GM23338 (cell line): ENCODE measurements around the gene PIBF1. TPM values are rescaled to one million over a fixed set of nuclear protein-coding genes. Genes with fewer than 3 reads are reported as not detected.

Experiments
- ATAC-seq: fragments of 200-7000 bp; cut with Tn5 transposase; 3 replicates; pipeline ENCODE4 v1.9.1; 2020
- DNase-seq: peaks from one replicate; pipeline ENCODE4 v3.0.0-alpha.2; 2015; ENCODE audit warnings: low spot score
- H2AFZ ChIP-seq: fragments of 200-600 bp; sonication (generic); 2 replicates; pipeline ENCODE4 v1.8.0; 2016; ENCODE audit warnings: antibody characterized with exemption, mild to moderate bottlenecking, moderate library complexity
- H3F3A ChIP-seq: fragments of 200-600 bp; sonication (generic); replicated peaks from 2 replicates; pipeline ENCODE4 v1.8.0; 2017; ENCODE audit warnings: antibody characterized with exemption, mixed run types, low read depth
- H3K27ac ChIP-seq: fragments of 200-600 bp; sonication (generic); 2 replicates; pipeline ENCODE4 v1.6.1; 2016; ENCODE audit warnings: low read depth
- H3K27me3 ChIP-seq: fragments of 200-600 bp; sonication (generic); 2 replicates; pipeline ENCODE4 v1.8.0; 2016; ENCODE audit warnings: mild to moderate bottlenecking, mixed run types, moderate library complexity; ENCODE audit not compliant: insufficient read depth
- H3K36me3 ChIP-seq: fragments of 200-600 bp; sonication (generic); 2 replicates; pipeline ENCODE4 v1.8.0; 2016; ENCODE audit warnings: mild to moderate bottlenecking; ENCODE audit not compliant: insufficient read depth
- H3K4me1 ChIP-seq: fragments of 200-600 bp; sonication (generic); 2 replicates; pipeline ENCODE4 v1.8.0; 2016; ENCODE audit warnings: mild to moderate bottlenecking, moderate library complexity; ENCODE audit not compliant: insufficient read depth
- H3K4me2 ChIP-seq: fragments of 200-600 bp; sonication (generic); 2 replicates; pipeline ENCODE4 v1.7.1; 2017; ENCODE audit warnings: mixed run types
- H3K4me3 ChIP-seq: fragments of 200-600 bp; sonication (generic); 2 replicates; pipeline ENCODE4 v1.6.1; 2016; ENCODE audit warnings: mixed run types
- H3K79me2 ChIP-seq: fragments of 200-600 bp; sonication (generic); replicated peaks from 2 replicates; pipeline ENCODE4 v1.8.0; 2017; ENCODE audit warnings: mild to moderate bottlenecking; ENCODE audit not compliant: insufficient read depth
- H3K9me2 ChIP-seq: fragments of 200-600 bp; sonication (generic); 2 replicates; pipeline ENCODE4 v1.8.0; 2017; ENCODE audit not compliant: insufficient read depth
- H4K20me1 ChIP-seq: fragments of 200-600 bp; sonication (generic); replicated peaks from 2 replicates; pipeline ENCODE4 v1.8.0; 2017; ENCODE audit warnings: mild to moderate bottlenecking; ENCODE audit not compliant: insufficient read depth
- H3K27ac Mint-ChIP-seq: 2 replicates; pipeline ENCODE4 v1.8.0; 2020; ENCODE audit warnings: inconsistent platforms, mild to moderate bottlenecking, moderate library complexity, mixed read lengths
- H3K27me3 Mint-ChIP-seq: 3 replicates; pipeline ENCODE4 v1.8.0; 2022; ENCODE audit warnings: low read depth, mild to moderate bottlenecking, moderate library complexity, mixed read lengths, inconsistent platforms; ENCODE audit not compliant: insufficient read depth, poor library complexity
- H3K36me3 Mint-ChIP-seq: 3 replicates; pipeline ENCODE4 v1.8.0; 2021; ENCODE audit warnings: low read depth, mild to moderate bottlenecking, inconsistent platforms, moderate library complexity, mixed read lengths
- H3K4me1 Mint-ChIP-seq: 3 replicates; pipeline ENCODE4 v1.8.0; 2020; ENCODE audit warnings: mild to moderate bottlenecking, inconsistent platforms, mixed read lengths
- H3K4me3 Mint-ChIP-seq: 3 replicates; pipeline ENCODE4 v1.8.0; 2021; ENCODE audit warnings: moderate library complexity, mild to moderate bottlenecking, inconsistent platforms, mixed read lengths
- H3K9me3 Mint-ChIP-seq: 3 replicates; pipeline ENCODE4 v1.8.0; 2020; ENCODE audit warnings: moderate library complexity, mild to moderate bottlenecking, inconsistent platforms, mixed read lengths
- CTCF ChIP-seq, 2 experiments: fragments of 200-600 bp in 1 of 2; sonication (generic) in 1 of 2; conservative IDR thresholded peaks; 2 replicates each; pipeline versions ENCODE4 v1.5.1 to v1.6.1; 2016 to 2017; ENCODE audit warnings: antibody characterized with exemption in 2 of 2, low read depth in 2 of 2, mild to moderate bottlenecking in 2 of 2, moderate library complexity in 1 of 2
- EZH2 ChIP-seq: fragments of 200-600 bp; sonication (generic); IDR thresholded peaks from one replicate; pipeline ENCODE4 v1.8.0; 2017; ENCODE audit warnings: antibody characterized with exemption, mild to moderate bottlenecking, low read depth; ENCODE audit not compliant: unreplicated experiment
- EZH2phosphoT487 ChIP-seq: fragments of 200-600 bp; sonication (generic); IDR thresholded peaks from one replicate; pipeline ENCODE4 v1.8.1; 2018; ENCODE audit warnings: antibody characterized with exemption; ENCODE audit not compliant: unreplicated experiment
- JUNB ChIP-seq: IDR thresholded peaks from one replicate; pipeline ENCODE4 v1.6.1; 2016; ENCODE audit warnings: antibody characterized with exemption; ENCODE audit not compliant: unreplicated experiment
- NANOG ChIP-seq: IDR thresholded peaks from 2 replicates; pipeline ENCODE4 v1.6.1; 2016; ENCODE audit warnings: antibody characterized with exemption, borderline replicate concordance
- POLR2AphosphoS5 ChIP-seq: IDR thresholded peaks from 2 replicates; pipeline ENCODE4 v1.6.1; 2016; ENCODE audit warnings: antibody characterized with exemption, low read depth
- REST ChIP-seq: IDR thresholded peaks from one replicate; pipeline ENCODE4 v1.6.1; 2018; ENCODE audit warnings: antibody characterized with exemption; ENCODE audit not compliant: unreplicated experiment
- STAT1 ChIP-seq: IDR thresholded peaks from one replicate; pipeline ENCODE4 v1.6.1; 2016; ENCODE audit warnings: antibody characterized with exemption; ENCODE audit not compliant: unreplicated experiment
- ZNF114 ChIP-seq: fragments of 250-450 bp; sonication (Bioruptor Pico); IDR thresholded peaks from 2 replicates; pipeline ENCODE4 v1.5.0; 2020; ENCODE audit warnings: mild to moderate bottlenecking, moderate library complexity
- ZNF331 ChIP-seq: fragments of 250-450 bp; sonication (Bioruptor Pico); IDR thresholded peaks from 2 replicates; pipeline ENCODE4 v1.5.0; 2020; ENCODE audit warnings: low read depth, mild to moderate bottlenecking, moderate library complexity
- polyA plus RNA-seq: library from polyadenylated mRNA; unstranded; fragments of >200 nt; fragmentation: Nextera tagmentation; extraction: Ambion mirVana; gene quantifications from 2 replicates; pipeline ENCODE4 v1.2.1, GENCODE V29; 2016
- total RNA-seq: library from RNA; depleted of rRNA; stranded (reverse); fragments of >200 nt; shearing (Covaris generic); gene quantifications from 2 replicates; pipeline ENCODE4 v1.2.3, GENCODE V29; 2014

The PIBF1 gene
- total and polyA plus RNA-seq, 2 experiments from 2014 or later: 14.9 to 22.6 TPM

DNA sequence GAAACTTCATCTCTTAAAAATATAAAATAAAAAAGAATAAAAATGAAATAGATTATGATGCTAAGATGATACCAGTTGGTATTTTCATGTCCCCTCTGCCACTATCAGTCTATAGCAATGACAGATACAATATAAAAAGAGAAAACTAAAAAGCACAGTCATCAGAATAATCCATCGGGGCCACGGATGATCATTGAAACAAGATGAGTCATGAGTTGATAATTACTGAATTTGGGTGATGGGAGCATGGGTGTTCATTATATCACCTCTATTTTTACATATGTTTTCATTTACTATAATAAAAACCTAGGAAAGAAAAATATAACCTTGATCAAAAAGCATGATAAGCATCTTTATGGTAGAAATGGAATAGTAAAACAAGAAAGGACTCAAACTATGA, 41.1 kb downstream of the PIBF1 start:
- Histone ChIP-seq H3K4me3 (no peak overlapping the region), H2AFZ (no peak overlapping the region), H3K4me2 (no peak overlapping the region), H4K20me1 (no peaks in the 10 kb centered on the region), H3K36me3 (no peaks in the 10 kb centered on the region), H3F3A (no peaks in the 10 kb centered on the region), H3K4me1 (peaks cover 5% of the 10 kb centered on the region; the same call in 1 of the 2 replicates), H3K9me2 (no peaks in the 10 kb centered on the region), H3K79me2 (no peaks in the 10 kb centered on the region), H3K27ac (no peak overlapping the region), H3K27me3 (no peaks in the 10 kb centered on the region)
- no peak for DNase-seq
- Mint-ChIP-seq H3K36me3 (peaks cover 9% of the 10 kb centered on the region; the same call in 2 of the 3 replicates), H3K4me3 (no peak overlapping the region), H3K4me1 (peaks cover 6% of the 10 kb centered on the region), H3K27ac (no peak overlapping the region), H3K27me3 (no peaks in the 10 kb centered on the region), H3K9me3 (no peaks in the 10 kb centered on the region)
- TF ChIP-seq JUNB: no peak
- no peak for TF ChIP-seq EZH2phosphoT487
- TF ChIP-seq EZH2: no peak
- no peak for TF ChIP-seq CTCF (conservative IDR thresholded peaks at IDR 0.05; ENCODE audit: low read depth in 2 of 2)
- no peak for TF ChIP-seq REST
- ATAC-seq: no peak

- no peak overlapping the region for H3K27ac ChIP-seq
- no peaks in the 10 kb centered on the region for H4K20me1 ChIP-seq
- no peak overlapping the region for H3K4me3 ChIP-seq
- no peaks in the 10 kb centered on the region for H3F3A ChIP-seq
- no peak overlapping the region for H3K27ac Mint-ChIP-seq
- no peak overlapping the region for H3K4me3 Mint-ChIP-seq
- H3K36me3 Mint-ChIP-seq: peaks cover 13% of the 10 kb centered on the region; the same call in 2 of the 3 replicates
- no peaks in the 10 kb centered on the region for H3K79me2 ChIP-seq
- H3K4me1 Mint-ChIP-seq: peaks cover 6% of the 10 kb centered on the region
- no peaks in the 10 kb centered on the region for H3K36me3 ChIP-seq
- no peak for ATAC-seq
- no peak overlapping the region for H2AFZ ChIP-seq
- no peak overlapping the region for H3K4me2 ChIP-seq
- peaks cover 5% of the 10 kb centered on the region; the same call in 1 of the 2 replicates for H3K4me1 ChIP-seq
- H3K27me3 Mint-ChIP-seq: no peaks in the 10 kb centered on the region
- H3K27me3 ChIP-seq: no peaks in the 10 kb centered on the region
- no peaks in the 10 kb centered on the region for H3K9me2 ChIP-seq
- no peaks in the 10 kb centered on the region for H3K9me3 Mint-ChIP-seq
- DNase-seq: no peak
- TF ChIP-seq NANOG (no peak), POLR2AphosphoS5 (no peak), ZNF114 (CRISPR knock-in tag) (no peak), REST (no peak), STAT1 (no peak), EZH2phosphoT487 (no peak), ZNF331 (CRISPR knock-in tag) (no peak)
Observed at GRCh38 chr13:72823724-72824123, 41.8 kb downstream of the PIBF1 start.
